Neural progenitor cell (in vitro differentiated cells): ENCODE data around the gene SSTR3.

Source experiments
- EZH2phosphoT487 ChIP-seq: fragments of 200-600 bp; sonication (generic); IDR thresholded peaks from 2 replicates; pipeline ENCODE4 v1.6.1; 2017; ENCODE audit warnings: antibody characterized with exemption
- TF ChIP-seq, protein P1 (sequence below): fragments of 200-600 bp; sonication (generic); IDR thresholded peaks from 2 replicates; pipeline ENCODE4 v1.5.1; 2017; ENCODE audit warnings: antibody characterized with exemption, mild to moderate bottlenecking

DNA sequence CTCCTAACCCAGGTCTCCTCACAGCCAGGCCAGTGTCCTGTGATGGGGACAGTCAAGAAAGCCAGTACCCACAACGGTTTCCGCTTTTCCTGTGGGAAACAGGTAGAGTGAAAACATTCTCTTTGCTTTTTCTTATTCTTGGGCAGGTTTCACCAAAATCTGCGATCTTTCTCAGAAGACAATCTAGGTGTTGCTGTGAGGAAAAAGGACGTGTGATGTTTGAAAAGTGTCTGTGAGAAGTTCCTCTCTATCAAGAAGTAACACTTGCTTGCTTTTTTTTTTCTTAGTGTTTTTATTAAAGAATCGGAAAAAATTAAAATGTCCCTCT, 53.4 kb downstream of the SSTR3 start:
- TF ChIP-seq, protein P1, sequence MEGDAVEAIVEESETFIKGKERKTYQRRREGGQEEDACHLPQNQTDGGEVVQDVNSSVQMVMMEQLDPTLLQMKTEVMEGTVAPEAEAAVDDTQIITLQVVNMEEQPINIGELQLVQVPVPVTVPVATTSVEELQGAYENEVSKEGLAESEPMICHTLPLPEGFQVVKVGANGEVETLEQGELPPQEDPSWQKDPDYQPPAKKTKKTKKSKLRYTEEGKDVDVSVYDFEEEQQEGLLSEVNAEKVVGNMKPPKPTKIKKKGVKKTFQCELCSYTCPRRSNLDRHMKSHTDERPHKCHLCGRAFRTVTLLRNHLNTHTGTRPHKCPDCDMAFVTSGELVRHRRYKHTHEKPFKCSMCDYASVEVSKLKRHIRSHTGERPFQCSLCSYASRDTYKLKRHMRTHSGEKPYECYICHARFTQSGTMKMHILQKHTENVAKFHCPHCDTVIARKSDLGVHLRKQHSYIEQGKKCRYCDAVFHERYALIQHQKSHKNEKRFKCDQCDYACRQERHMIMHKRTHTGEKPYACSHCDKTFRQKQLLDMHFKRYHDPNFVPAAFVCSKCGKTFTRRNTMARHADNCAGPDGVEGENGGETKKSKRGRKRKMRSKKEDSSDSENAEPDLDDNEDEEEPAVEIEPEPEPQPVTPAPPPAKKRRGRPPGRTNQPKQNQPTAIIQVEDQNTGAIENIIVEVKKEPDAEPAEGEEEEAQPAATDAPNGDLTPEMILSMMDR, result no peak
- TF ChIP-seq EZH2phosphoT487, result no peak
